WTC11 (cell line): Measurements from ENCODE around the gene DDB1. TPM values are rescaled to one million over a fixed set of nuclear protein-coding genes. Genes with fewer than 3 reads are reported as not detected.
A peak's percentile ranks its signal among the peaks of the same experiment; 100 is the strongest.

ENCODE experiments used
- ELF4 ChIP-seq: sonication (generic); formaldehyde crosslinking; IDR thresholded peaks from 2 replicates; pipeline ENCODE4 v1.8.1; 2022; ENCODE audit warnings: low read depth, mild to moderate bottlenecking, moderate library complexity, missing genetic modification reagents
- FOXK1 ChIP-seq: sonication (generic); formaldehyde crosslinking; IDR thresholded peaks from 2 replicates; pipeline ENCODE4 v1.8.0; 2022; ENCODE audit warnings: mild to moderate bottlenecking, moderate library complexity, missing genetic modification reagents
- GABPB1 ChIP-seq: sonication (generic); formaldehyde crosslinking; IDR thresholded peaks from 2 replicates; pipeline ENCODE4 v1.8.1; 2023; ENCODE audit warnings: mild to moderate bottlenecking, missing genetic modification reagents
- IRF2 ChIP-seq: sonication (generic); formaldehyde crosslinking; IDR thresholded peaks from 2 replicates; pipeline ENCODE4 v1.8.0; 2022; ENCODE audit warnings: low read depth, missing genetic modification reagents, borderline replicate concordance
- JUN ChIP-seq: sonication (generic); formaldehyde crosslinking; IDR thresholded peaks from 2 replicates; pipeline ENCODE4 v1.8.0; 2023; ENCODE audit warnings: mild to moderate bottlenecking, missing genetic modification reagents
- MXD4 ChIP-seq: fragments of 250-450 bp; sonication (Bioruptor Pico); IDR thresholded peaks from 2 replicates; pipeline ENCODE4 v1.8.0; 2021; ENCODE audit warnings: mild to moderate bottlenecking, moderate library complexity, borderline replicate concordance
- NFATC4 ChIP-seq: fragments of 250-450 bp; sonication (Bioruptor Pico); IDR thresholded peaks from 2 replicates; pipeline ENCODE4 v1.9.0; 2021; ENCODE audit warnings: mild to moderate bottlenecking
- NR1H2 ChIP-seq: sonication (generic); formaldehyde crosslinking; IDR thresholded peaks from 2 replicates; pipeline ENCODE4 v1.9.0; 2021; ENCODE audit warnings: mild to moderate bottlenecking, moderate library complexity, missing genetic modification reagents
- NR3C1 ChIP-seq: sonication (generic); formaldehyde crosslinking; conservative IDR thresholded peaks from 2 replicates; pipeline ENCODE4 v1.8.1; 2023; ENCODE audit warnings: low read depth, mild to moderate bottlenecking, missing genetic modification reagents
- OVOL2 ChIP-seq: fragments of 250-450 bp; sonication (Bioruptor Pico); IDR thresholded peaks from 2 replicates; pipeline ENCODE4 v1.9.0; 2021; ENCODE audit warnings: mild to moderate bottlenecking, borderline replicate concordance
- PRRX2 ChIP-seq: fragments of 250-450 bp; sonication (Bioruptor Pico); IDR thresholded peaks from 2 replicates; pipeline ENCODE4 v1.8.0; 2021; ENCODE audit warnings: mild to moderate bottlenecking
- SP1 ChIP-seq: sonication (generic); formaldehyde crosslinking; conservative IDR thresholded peaks from 2 replicates; pipeline ENCODE4 v1.8.1; 2022; ENCODE audit warnings: missing genetic modification reagents
- TCF7 ChIP-seq: sonication (generic); formaldehyde crosslinking; IDR thresholded peaks from 2 replicates; pipeline ENCODE4 v1.8.0; 2022; ENCODE audit warnings: mild to moderate bottlenecking, low read depth, missing genetic modification reagents, moderate library complexity
- ZBTB21 ChIP-seq: sonication (generic); formaldehyde crosslinking; IDR thresholded peaks from 2 replicates; pipeline ENCODE4 v1.8.1; 2023; ENCODE audit warnings: mild to moderate bottlenecking, missing genetic modification reagents, borderline replicate concordance
- ZNF121 ChIP-seq: sonication (generic); formaldehyde crosslinking; IDR thresholded peaks from 2 replicates; pipeline ENCODE4 v1.8.0; 2023; ENCODE audit warnings: missing genetic modification reagents
- ZNF138 ChIP-seq: sonication (generic); formaldehyde crosslinking; conservative IDR thresholded peaks from 2 replicates; pipeline ENCODE4 v1.8.1; 2022; ENCODE audit warnings: mild to moderate bottlenecking, moderate library complexity, missing genetic modification reagents
- ZNF317 ChIP-seq: sonication (generic); formaldehyde crosslinking; IDR thresholded peaks from 2 replicates; pipeline ENCODE4 v1.8.1; 2023; ENCODE audit warnings: low read depth, mild to moderate bottlenecking, moderate library complexity, missing genetic modification reagents, borderline replicate concordance
- ZNF396 ChIP-seq: fragments of 250-450 bp; sonication (Bioruptor Pico); IDR thresholded peaks from 2 replicates; pipeline ENCODE4 v1.8.0; 2021; ENCODE audit warnings: mild to moderate bottlenecking, moderate library complexity, borderline replicate concordance
- ZNF671 ChIP-seq: fragments of 250-450 bp; sonication (Bioruptor Pico); IDR thresholded peaks from 2 replicates; pipeline ENCODE4 v1.8.0; 2021; ENCODE audit warnings: mild to moderate bottlenecking
- total RNA-seq: library from RNA; stranded (reverse); gene quantifications from 3 replicates; pipeline ENCODE4 v1.2.3, GENCODE V29; 2021
- TF ChIP-seq, protein P1 (sequence below): sonication (generic); formaldehyde crosslinking; IDR thresholded peaks from 2 replicates; pipeline ENCODE4 v1.8.0; 2023; ENCODE audit warnings: missing genetic modification reagents, mild to moderate bottlenecking, borderline replicate concordance
- TF ChIP-seq, protein P2 (sequence below): sonication (generic); formaldehyde crosslinking; IDR thresholded peaks from 2 replicates; pipeline ENCODE4 v1.8.1; 2023; ENCODE audit warnings: mild to moderate bottlenecking, moderate library complexity, missing genetic modification reagents
- TF ChIP-seq, protein P3 (sequence below): sonication (generic); formaldehyde crosslinking; IDR thresholded peaks from 2 replicates; pipeline ENCODE4 v1.8.0; 2022; ENCODE audit warnings: mild to moderate bottlenecking, missing genetic modification reagents
- TF ChIP-seq, protein P4 (sequence below): fragments of 250-450 bp; sonication (Bioruptor Pico); IDR thresholded peaks from 2 replicates; pipeline ENCODE4 v1.9.0; 2021; ENCODE audit warnings: moderate library complexity, mild to moderate bottlenecking, inconsistent platforms, borderline replicate concordance
- TF ChIP-seq, protein P5 (sequence below): sonication (generic); formaldehyde crosslinking; IDR thresholded peaks from 2 replicates; pipeline ENCODE4 v1.8.1; 2022; ENCODE audit warnings: mild to moderate bottlenecking, moderate library complexity, missing genetic modification reagents
- TF ChIP-seq, protein P6 (sequence below): fragments of 250-450 bp; sonication (Bioruptor Pico); conservative IDR thresholded peaks from 2 replicates; pipeline ENCODE4 v1.9.0; 2021; ENCODE audit warnings: mild to moderate bottlenecking

The DDB1 gene
- total RNA-seq, 1 experiment from 2014 or later, result 316 TPM

DNA sequence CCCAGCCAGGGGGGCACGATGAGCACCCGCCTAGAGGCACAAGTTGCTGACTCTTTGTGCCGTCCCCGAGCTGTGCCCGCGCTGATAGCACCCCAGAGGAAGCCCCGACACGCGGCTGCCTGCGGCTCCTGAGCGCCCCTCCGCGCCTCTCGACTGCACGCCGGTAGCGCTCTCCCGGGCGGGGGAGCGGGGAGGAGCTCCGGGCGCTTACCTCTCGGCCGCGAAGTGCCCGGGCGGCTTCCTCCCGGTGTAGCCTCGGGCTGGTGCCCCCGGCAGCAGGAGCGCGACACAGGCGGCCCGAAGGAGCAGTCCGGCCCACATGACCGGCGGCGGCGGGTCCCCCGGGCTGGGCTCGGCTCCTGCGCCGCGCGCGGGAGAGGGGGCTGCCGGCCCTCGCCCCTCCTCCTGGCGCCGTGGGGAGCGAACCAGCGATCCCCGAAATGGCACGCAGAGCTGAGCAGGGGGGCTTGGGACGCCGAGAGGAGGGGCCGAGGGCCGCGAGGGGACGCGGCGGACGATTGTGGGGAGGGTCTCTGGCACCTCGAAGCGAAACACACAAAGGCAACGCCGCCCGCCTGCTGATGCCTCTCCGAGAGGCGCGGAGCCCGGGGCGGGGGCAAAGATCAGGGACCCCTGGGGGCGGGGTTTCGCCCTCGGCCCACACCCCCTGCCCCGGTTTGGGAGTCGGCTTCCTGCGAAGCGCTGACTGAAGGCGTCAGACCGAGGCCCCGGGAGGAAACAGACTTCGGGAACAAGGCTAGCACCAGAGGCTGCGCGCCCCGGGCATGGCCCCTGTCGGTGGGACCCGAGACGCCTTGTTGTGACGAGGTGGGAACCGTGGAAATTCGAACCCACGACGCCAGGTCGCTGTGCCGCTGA is 37.9 kb downstream of the DDB1 start, which contains the start of gene VWCE (continued):
- TF ChIP-seq, protein P1, sequence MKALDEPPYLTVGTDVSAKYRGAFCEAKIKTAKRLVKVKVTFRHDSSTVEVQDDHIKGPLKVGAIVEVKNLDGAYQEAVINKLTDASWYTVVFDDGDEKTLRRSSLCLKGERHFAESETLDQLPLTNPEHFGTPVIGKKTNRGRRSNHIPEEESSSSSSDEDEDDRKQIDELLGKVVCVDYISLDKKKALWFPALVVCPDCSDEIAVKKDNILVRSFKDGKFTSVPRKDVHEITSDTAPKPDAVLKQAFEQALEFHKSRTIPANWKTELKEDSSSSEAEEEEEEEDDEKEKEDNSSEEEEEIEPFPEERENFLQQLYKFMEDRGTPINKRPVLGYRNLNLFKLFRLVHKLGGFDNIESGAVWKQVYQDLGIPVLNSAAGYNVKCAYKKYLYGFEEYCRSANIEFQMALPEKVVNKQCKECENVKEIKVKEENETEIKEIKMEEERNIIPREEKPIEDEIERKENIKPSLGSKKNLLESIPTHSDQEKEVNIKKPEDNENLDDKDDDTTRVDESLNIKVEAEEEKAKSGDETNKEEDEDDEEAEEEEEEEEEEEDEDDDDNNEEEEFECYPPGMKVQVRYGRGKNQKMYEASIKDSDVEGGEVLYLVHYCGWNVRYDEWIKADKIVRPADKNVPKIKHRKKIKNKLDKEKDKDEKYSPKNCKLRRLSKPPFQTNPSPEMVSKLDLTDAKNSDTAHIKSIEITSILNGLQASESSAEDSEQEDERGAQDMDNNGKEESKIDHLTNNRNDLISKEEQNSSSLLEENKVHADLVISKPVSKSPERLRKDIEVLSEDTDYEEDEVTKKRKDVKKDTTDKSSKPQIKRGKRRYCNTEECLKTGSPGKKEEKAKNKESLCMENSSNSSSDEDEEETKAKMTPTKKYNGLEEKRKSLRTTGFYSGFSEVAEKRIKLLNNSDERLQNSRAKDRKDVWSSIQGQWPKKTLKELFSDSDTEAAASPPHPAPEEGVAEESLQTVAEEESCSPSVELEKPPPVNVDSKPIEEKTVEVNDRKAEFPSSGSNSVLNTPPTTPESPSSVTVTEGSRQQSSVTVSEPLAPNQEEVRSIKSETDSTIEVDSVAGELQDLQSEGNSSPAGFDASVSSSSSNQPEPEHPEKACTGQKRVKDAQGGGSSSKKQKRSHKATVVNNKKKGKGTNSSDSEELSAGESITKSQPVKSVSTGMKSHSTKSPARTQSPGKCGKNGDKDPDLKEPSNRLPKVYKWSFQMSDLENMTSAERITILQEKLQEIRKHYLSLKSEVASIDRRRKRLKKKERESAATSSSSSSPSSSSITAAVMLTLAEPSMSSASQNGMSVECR, result 0 out of 2 replicates have a peak, but pooled peaks have one; percentile 22
- TF ChIP-seq NR1H2 (CRISPR knock-in tag), result no peak
- TF ChIP-seq, protein P2, sequence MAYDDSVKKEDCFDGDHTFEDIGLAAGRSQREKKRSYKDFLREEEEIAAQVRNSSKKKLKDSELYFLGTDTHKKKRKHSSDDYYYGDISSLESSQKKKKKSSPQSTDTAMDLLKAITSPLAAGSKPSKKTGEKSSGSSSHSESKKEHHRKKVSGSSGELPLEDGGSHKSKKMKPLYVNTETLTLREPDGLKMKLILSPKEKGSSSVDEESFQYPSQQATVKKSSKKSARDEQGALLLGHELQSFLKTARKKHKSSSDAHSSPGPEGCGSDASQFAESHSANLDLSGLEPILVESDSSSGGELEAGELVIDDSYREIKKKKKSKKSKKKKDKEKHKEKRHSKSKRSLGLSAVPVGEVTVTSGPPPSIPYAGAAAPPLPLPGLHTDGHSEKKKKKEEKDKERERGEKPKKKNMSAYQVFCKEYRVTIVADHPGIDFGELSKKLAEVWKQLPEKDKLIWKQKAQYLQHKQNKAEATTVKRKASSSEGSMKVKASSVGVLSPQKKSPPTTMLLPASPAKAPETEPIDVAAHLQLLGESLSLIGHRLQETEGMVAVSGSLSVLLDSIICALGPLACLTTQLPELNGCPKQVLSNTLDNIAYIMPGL, result peak; percentile 64; the same call in 1 of the 2 replicates
- no peak for TF ChIP-seq ZBTB21 (CRISPR knock-in tag)
- no peak for TF ChIP-seq MXD4 (CRISPR knock-in tag)
- TF ChIP-seq, protein P3, sequence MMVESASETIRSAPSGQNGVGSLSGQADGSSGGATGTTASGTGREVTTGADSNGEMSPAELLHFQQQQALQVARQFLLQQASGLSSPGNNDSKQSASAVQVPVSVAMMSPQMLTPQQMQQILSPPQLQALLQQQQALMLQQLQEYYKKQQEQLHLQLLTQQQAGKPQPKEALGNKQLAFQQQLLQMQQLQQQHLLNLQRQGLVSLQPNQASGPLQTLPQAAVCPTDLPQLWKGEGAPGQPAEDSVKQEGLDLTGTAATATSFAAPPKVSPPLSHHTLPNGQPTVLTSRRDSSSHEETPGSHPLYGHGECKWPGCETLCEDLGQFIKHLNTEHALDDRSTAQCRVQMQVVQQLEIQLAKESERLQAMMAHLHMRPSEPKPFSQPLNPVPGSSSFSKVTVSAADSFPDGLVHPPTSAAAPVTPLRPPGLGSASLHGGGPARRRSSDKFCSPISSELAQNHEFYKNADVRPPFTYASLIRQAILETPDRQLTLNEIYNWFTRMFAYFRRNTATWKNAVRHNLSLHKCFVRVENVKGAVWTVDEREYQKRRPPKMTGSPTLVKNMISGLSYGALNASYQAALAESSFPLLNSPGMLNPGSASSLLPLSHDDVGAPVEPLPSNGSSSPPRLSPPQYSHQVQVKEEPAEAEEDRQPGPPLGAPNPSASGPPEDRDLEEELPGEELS (CRISPR knock-in tag), result no peak
- 0 out of 2 replicates have a peak, but pooled peaks have one; percentile 35 for TF ChIP-seq JUN (CRISPR knock-in tag)
- TF ChIP-seq ZNF671 (CRISPR knock-in tag), result no peak
- TF ChIP-seq SP1, result peak; percentile 48
- TF ChIP-seq FOXK1 (CRISPR knock-in tag), result no peak
- no peak for TF ChIP-seq NFATC4 (CRISPR knock-in tag)
- TF ChIP-seq IRF2 (CRISPR knock-in tag), result no peak
- TF ChIP-seq ELF4 (CRISPR knock-in tag), result peak; percentile 66; the same call in 1 of the 2 replicates
- no peak for TF ChIP-seq ZNF138 (CRISPR knock-in tag)
- no peak for TF ChIP-seq PRRX2 (CRISPR knock-in tag)
- no peak for TF ChIP-seq OVOL2 (CRISPR knock-in tag)
- TF ChIP-seq ZNF317, result peak; percentile 40; the same call in 1 of the 2 replicates
- TF ChIP-seq TCF7 (CRISPR knock-in tag), result no peak
- TF ChIP-seq, protein P4, sequence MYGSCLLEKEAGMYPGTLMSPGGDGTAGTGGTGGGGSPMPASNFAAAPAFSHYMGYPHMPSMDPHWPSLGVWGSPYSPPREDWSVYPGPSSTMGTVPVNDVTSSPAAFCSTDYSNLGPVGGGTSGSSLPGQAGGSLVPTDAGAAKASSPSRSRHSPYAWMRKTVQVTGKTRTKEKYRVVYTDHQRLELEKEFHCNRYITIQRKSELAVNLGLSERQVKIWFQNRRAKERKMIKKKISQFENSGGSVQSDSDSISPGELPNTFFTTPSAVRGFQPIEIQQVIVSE (CRISPR knock-in tag), result no peak
- no peak for TF ChIP-seq NR3C1
- TF ChIP-seq, protein P5, sequence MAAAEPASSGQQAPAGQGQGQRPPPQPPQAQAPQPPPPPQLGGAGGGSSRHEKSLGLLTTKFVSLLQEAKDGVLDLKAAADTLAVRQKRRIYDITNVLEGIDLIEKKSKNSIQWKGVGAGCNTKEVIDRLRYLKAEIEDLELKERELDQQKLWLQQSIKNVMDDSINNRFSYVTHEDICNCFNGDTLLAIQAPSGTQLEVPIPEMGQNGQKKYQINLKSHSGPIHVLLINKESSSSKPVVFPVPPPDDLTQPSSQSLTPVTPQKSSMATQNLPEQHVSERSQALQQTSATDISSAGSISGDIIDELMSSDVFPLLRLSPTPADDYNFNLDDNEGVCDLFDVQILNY (CRISPR knock-in tag), result no peak
- no peak for TF ChIP-seq ZNF121 (CRISPR knock-in tag)
- no peak for TF ChIP-seq ZNF396 (CRISPR knock-in tag)
- peak; percentile 7; the same call in 1 of the 2 replicates for TF ChIP-seq GABPB1 (CRISPR knock-in tag)
- TF ChIP-seq, protein P6, sequence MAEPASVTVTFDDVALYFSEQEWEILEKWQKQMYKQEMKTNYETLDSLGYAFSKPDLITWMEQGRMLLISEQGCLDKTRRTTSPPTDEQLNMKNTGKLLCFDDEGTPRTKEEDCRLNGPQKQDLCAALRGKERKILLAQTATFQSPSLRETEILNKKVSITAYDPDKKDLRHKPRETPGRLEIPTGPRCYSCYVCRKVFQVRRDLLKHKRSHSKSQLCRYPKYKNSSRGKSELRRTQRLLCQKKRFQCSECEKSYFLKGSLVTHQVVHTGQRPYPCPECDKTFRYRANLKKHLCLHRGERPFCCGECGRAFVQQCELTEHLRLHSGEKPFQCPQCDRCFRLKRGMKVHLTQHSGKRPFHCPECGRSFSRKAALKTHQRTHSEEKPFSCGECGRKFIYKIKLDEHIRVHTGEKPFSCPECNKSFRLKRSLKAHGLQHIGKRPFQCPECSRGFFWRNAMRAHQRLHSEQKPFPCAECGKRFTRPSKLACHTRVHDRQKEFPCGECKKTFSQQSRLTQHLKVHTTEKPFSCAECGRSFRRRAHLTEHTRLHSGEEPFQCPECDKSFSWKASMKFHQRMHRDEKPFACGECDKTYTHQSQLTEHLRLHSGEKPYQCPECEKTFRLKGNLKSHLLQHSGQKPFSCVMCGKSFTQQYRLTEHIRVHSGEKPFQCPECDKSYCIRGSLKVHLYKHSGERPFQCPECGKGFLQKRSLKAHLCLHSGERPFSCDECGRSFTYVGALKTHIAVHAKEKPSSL (CRISPR knock-in tag), result no peak
